ENCODE data around the gene IL31.

DNA sequence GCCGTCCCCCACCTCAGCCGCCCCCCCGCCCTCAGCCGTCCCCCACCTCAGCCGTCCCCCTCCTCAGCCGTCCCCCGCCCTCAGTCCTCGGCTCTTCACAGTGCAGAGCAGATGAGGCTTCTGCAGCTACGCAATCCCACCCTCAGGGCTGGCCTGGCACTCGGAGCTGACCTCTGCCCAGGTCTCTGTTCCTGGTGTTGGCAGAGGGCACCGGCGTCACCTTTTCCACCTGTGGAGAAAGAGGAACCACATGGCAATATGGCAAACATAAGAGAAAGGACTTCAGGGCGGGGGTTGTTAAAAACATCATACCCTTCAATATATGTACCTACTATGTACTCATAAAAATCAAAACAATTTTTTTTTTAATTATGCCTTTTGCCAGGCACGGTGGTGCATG is 49.7 kb downstream of the IL31 start:
- TF ChIP-seq, protein P1, sequence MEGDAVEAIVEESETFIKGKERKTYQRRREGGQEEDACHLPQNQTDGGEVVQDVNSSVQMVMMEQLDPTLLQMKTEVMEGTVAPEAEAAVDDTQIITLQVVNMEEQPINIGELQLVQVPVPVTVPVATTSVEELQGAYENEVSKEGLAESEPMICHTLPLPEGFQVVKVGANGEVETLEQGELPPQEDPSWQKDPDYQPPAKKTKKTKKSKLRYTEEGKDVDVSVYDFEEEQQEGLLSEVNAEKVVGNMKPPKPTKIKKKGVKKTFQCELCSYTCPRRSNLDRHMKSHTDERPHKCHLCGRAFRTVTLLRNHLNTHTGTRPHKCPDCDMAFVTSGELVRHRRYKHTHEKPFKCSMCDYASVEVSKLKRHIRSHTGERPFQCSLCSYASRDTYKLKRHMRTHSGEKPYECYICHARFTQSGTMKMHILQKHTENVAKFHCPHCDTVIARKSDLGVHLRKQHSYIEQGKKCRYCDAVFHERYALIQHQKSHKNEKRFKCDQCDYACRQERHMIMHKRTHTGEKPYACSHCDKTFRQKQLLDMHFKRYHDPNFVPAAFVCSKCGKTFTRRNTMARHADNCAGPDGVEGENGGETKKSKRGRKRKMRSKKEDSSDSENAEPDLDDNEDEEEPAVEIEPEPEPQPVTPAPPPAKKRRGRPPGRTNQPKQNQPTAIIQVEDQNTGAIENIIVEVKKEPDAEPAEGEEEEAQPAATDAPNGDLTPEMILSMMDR (tag by site-specific recombination; IDR thresholded peaks at IDR 0.05): no peak
- TF ChIP-seq ZNF423 (tag by site-specific recombination; IDR thresholded peaks at IDR 0.05): no peak
- TF ChIP-seq, protein P2, sequence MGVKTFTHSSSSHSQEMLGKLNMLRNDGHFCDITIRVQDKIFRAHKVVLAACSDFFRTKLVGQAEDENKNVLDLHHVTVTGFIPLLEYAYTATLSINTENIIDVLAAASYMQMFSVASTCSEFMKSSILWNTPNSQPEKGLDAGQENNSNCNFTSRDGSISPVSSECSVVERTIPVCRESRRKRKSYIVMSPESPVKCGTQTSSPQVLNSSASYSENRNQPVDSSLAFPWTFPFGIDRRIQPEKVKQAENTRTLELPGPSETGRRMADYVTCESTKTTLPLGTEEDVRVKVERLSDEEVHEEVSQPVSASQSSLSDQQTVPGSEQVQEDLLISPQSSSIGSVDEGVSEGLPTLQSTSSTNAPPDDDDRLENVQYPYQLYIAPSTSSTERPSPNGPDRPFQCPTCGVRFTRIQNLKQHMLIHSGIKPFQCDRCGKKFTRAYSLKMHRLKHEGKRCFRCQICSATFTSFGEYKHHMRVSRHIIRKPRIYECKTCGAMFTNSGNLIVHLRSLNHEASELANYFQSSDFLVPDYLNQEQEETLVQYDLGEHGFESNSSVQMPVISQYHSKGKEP (tag by site-specific recombination; IDR thresholded peaks at IDR 0.05): no peak
